ENCODE data around the gene RAMACL. TPM values are rescaled to one million over a fixed set of nuclear protein-coding genes. Genes with fewer than 3 reads are reported as not detected.

Gene RAMACL
- total RNA-seq, 2 experiments from 2014 or later: 0.45 TPM; not detected in 1

- H3K4me3 Mint-ChIP-seq: no peak overlapping the region
- CTCF ChIA-PET: interaction anchor here (1.1 kb wide), 1 partner anchor 8 kb away, joined by 3 read pairs; the partner anchor contains the start of gene RPS6KA2
- TF ChIP-seq CTCF (IDR thresholded peaks at IDR 0.05): no peak
- DNase-seq (no peak), ATAC-seq (no peak)
- POLR2A ChIA-PET: no interaction called here
- no peaks in the 10 kb centered on the region for H3K4me1 Mint-ChIP-seq (ENCODE audit: low read depth)
- peaks cover 7% of the 10 kb centered on the region for H3K27me3 Mint-ChIP-seq
- no peaks in the 10 kb centered on the region for H3K9me3 Mint-ChIP-seq
- intact Hi-C loops (cut with micrococcal nuclease): no loop called here
- no peak overlapping the region for H3K27ac Mint-ChIP-seq
- no peaks in the 10 kb centered on the region for H3K36me3 Mint-ChIP-seq (ENCODE audit: low read depth)
Observed at GRCh38 chr6:166618251-166618650, 31.8 kb upstream of the RAMACL start.

GRCh38 chr6:166617359-166617758, 30.9 kb upstream of the RAMACL start:
- Mint-ChIP-seq H3K36me3 (ENCODE audit: low read depth) (no peaks in the 10 kb centered on the region), H3K4me3 (no peak overlapping the region), H3K9me3 (no peaks in the 10 kb centered on the region), H3K4me1 (ENCODE audit: low read depth) (no peaks in the 10 kb centered on the region), H3K27ac (no peak overlapping the region), H3K27me3 (peaks cover 5% of the 10 kb centered on the region)
- POLR2A ChIA-PET: no interaction called here
- intact Hi-C loops (cut with micrococcal nuclease): no loop called here
- no peak for DNase-seq
- no peak for TF ChIP-seq CTCF (IDR thresholded peaks at IDR 0.05)
- no peak for ATAC-seq
- CTCF ChIA-PET: interaction anchor here (1.1 kb wide), 1 partner anchor 9 kb away, joined by 3 read pairs; the partner anchor contains the start of gene RPS6KA2

- POLR2A ChIA-PET: no interaction called here
- ATAC-seq (no peak), DNase-seq (no peak)
- H3K36me3 Mint-ChIP-seq (ENCODE audit: low read depth): no peaks in the 10 kb centered on the region
- H3K27me3 Mint-ChIP-seq: peaks cover 3% of the 10 kb centered on the region
- no peaks in the 10 kb centered on the region for H3K4me1 Mint-ChIP-seq (ENCODE audit: low read depth)
- no peak overlapping the region for H3K4me3 Mint-ChIP-seq
- no peak overlapping the region for H3K27ac Mint-ChIP-seq
- CTCF ChIA-PET: no interaction called here
- intact Hi-C loops (cut with micrococcal nuclease): no loop called here
- TF ChIP-seq CTCF (IDR thresholded peaks at IDR 0.05): no peak
- no peaks in the 10 kb centered on the region for H3K9me3 Mint-ChIP-seq
Observed at GRCh38 chr6:166616261-166617238, 30.1 kb upstream of the RAMACL start.

- Mint-ChIP-seq H3K4me3 (no peak overlapping the region), H3K36me3 (ENCODE audit: low read depth) (no peaks in the 10 kb centered on the region), H3K27me3 (no peaks in the 10 kb centered on the region), H3K9me3 (no peaks in the 10 kb centered on the region), H3K27ac (no peak overlapping the region), H3K4me1 (ENCODE audit: low read depth) (no peaks in the 10 kb centered on the region)
- CTCF ChIA-PET: no interaction called here
- TF ChIP-seq CTCF (IDR thresholded peaks at IDR 0.05): no peak
- DNase-seq (no peak), ATAC-seq (no peak)
- POLR2A ChIA-PET: no interaction called here
- intact Hi-C loops (cut with micrococcal nuclease): no loop called here
Observed at GRCh38 chr6:166615059-166615770, 28.7 kb upstream of the RAMACL start.

- TF ChIP-seq CTCF (IDR thresholded peaks at IDR 0.05): no peak
- CTCF ChIA-PET: no interaction called here
- POLR2A ChIA-PET: no interaction called here
Observed at GRCh38 chr6:166614589-166614988, 28.1 kb upstream of the RAMACL start.

More at GRCh38 chr6:166614589-166614988, 28.1 kb upstream of the RAMACL start:
- Mint-ChIP-seq H3K4me1 (ENCODE audit: low read depth) (no peaks in the 10 kb centered on the region), H3K27me3 (no peaks in the 10 kb centered on the region), H3K36me3 (ENCODE audit: low read depth) (no peaks in the 10 kb centered on the region), H3K9me3 (no peaks in the 10 kb centered on the region), H3K4me3 (no peak overlapping the region), H3K27ac (no peak overlapping the region)
- ATAC-seq: no peak
- intact Hi-C loops (cut with micrococcal nuclease): no loop called here
- DNase-seq: no peak
